Measurements from ENCODE around the gene RAD18.
A peak's percentile ranks its signal among the peaks of the same experiment; 100 is the strongest.

RAD18 gene

GRCh38 chr3:8985411-8985831 is 22.1 kb upstream of the RAD18 start:
- peak; percentile 2 for DNase-seq (ENCODE audit: low spot score)

GRCh38 chr3:8984526-8984925 is 21.3 kb upstream of the RAD18 start:
- DNase-seq (ENCODE audit: low spot score), result no peak

GRCh38 chr3:8984081-8984480 is 20.8 kb upstream of the RAD18 start:
- DNase-seq (ENCODE audit: low spot score), result no peak

- DNase-seq (ENCODE audit: low spot score), result peak; percentile 2
Measured at GRCh38 chr3:8983591-8983990, 20.3 kb upstream of the RAD18 start.

DNA sequence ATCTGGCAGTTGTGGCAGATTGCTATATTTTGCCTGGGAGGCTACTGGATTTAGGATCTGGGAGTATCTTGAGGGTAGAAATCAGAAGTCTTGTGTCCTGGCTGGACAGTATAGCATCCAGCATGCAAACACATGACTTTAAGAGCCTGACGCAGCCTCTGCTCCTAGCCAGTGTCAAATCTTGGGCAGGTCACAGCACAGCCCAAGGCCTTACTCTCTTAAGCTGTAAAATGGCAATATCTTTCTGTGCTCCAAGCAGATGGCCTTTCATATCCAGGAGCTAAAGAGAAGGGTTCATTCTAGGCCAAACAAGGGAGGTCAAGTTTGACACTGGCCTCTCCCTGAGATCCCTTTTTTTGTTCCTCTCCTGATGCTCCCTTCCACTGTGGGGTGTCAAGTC is 19.8 kb upstream of the RAD18 start:
- DNase-seq (ENCODE audit: low spot score), result no peak

DNA sequence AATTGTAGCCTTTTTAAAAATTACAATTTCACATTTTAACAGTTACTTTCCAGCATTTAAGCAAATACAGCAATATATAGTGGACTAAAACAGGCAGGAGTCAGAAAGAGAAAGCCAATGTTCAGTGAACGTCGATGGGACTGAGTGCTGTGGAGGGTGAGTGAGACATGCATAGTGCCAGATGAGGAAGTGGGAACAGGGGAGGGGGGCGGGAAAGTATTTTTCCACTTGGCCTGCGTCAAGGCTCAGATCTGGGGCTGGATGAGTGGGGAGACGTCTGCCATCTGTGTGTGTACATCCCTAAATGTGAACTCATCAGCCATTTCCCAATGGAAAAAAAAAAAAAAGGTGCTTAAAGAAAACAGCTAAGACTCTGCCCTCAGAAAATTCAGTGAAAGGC is 19.2 kb upstream of the RAD18 start:
- DNase-seq (ENCODE audit: low spot score), result no peak

GRCh38 chr3:8981700-8982099 is 18.4 kb upstream of the RAD18 start:
- no peak for DNase-seq (ENCODE audit: low spot score)

GRCh38 chr3:8981296-8981695 is 18.0 kb upstream of the RAD18 start:
- DNase-seq (ENCODE audit: low spot score), result no peak

DNA sequence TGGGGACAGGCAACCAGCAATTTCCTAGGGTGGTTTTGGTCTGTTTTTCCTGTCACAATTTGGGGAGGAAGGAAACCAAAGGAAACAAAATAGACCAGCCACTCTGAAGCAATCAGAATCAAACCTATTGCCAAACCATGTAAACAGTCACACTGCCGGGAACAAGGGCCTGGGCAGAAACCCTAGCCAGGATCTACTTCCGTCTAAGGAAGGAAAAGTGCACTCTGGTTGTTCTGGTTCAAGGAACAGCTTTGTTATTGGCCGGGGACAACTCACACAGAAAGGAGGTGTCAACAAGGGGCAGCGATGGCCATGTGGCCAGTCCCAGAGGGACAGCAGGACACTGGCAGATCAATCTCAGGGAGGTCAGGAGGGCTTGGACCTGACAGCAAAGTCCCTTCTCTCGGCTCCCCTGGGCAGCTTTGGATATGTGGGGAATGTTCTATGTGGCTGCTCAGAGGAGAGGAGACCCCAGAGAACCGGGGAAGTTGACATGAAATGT is 17.5 kb upstream of the RAD18 start:
- no peak for DNase-seq (ENCODE audit: low spot score)

DNA sequence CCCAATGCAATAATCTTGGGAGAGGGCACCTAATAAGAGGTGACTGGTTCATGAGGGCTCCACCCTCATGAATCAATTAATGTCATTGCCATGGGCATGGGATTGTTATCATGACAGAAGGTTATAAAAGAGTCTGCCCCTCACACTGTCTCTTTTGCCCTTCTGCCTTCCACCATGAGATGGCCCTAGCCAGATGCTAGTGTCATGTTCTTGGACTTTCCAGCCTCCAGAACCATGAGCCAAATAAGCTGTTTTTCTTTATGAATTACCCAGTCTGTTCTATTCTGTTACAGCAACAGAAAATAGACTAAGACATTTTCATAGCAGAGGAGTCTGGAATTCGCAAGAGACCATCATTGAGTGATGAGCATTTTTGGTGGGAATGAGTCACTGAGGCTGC is 16.0 kb upstream of the RAD18 start:
- DNase-seq (ENCODE audit: low spot score), result no peak

- no peak for DNase-seq (ENCODE audit: low spot score)
Measured at GRCh38 chr3:8978551-8978950, 15.3 kb upstream of the RAD18 start.

DNA sequence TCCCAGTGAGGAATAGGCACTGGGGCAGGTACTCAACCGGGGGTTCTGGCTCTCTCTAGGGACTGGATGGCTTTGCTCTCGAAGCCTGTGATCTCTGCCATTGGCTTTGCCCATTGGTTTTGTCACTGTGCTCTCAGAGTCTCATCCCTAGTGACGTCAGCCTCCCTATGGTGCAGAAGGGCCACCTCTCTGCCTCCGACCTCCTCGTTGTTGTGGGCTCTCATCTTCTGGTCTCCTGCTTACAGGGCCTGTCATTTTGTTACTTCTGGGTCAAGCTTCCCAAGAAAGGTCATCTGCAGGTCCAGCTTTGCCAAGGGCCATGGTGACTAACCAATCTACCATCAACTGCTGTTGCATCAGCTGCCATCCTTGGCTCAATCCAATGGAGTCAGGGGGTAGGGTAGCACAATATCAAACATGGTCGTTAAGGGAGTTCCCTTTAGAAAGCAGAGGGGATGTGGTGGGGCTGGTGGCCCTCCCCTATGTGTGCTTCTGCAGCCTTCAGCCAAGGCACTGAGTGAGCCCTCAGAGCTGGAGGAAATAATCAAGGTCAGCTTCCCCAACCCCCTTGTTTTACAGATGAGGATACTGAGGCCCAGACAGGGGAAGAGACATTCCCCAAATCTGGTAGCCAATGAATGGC is 13.4 kb upstream of the RAD18 start:
- no peak for DNase-seq (ENCODE audit: low spot score)

DNA sequence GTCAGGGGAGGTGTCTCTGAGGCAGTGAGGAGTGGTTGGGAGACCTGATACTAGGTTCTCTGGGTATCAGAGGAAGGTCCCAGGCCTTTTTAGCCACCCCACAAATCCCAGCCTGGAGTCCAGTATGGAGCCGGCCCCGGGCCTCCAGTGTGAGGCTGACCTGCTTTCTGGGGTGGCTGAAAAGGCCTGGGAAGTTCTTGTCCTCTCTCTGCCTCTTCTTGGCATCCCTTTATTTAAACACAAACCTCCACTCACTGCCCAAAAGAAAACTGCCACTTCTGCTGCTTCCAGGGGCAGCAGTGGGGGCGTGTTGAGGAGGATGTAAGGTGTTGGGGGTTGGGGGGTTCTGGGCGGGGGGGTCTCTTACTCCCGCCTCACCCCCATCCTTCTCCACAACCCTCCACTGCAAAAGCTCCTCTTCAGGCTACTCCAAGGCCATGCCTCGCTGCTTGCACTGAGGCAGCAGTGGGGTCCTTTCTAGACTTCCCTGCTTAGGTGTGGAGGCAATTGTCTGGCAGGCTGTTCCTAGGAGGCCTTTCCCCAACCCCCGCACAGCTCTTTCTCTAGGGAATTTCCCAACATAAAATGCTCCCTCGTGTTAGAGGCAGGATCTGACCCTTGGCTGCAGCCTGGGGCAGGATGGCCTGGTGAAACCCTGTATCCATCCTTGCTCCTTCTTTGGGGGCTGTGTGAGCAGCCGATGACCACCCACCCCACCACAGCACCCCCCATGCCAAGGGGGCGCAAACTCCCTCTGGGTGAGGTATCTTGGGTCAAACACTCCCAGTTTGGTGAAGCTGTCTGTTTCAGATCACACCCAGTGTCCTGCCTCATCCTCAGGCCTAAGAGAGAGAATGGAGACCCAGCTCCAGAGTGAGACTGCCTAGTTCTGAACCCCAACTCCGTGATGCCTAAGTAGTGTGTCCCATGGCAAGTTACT is 12.1 kb upstream of the RAD18 start:
- no peak for DNase-seq (ENCODE audit: low spot score)

DNA sequence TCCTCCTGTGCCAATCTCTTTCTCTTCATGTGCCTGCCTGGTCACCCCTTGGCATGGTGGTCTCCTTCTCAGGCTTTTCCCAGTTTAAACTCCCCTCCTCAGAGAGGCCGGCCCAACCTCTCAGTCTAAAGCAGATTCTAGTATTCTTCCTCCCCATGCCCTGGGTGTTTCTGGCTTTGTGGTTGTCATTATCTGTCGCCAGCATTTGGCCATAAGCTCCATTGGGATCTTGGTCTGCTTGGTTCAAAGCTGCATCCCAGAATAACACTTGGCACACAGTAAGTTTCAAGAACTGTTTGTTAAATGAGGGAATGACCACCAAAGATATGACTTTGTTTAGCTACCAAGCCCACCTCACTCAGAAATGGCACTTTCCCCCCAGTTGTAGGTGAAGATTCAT is 11.2 kb upstream of the RAD18 start:
- DNase-seq (ENCODE audit: low spot score), result no peak

- DNase-seq (ENCODE audit: low spot score), result peak; percentile 44
Measured at GRCh38 chr3:8972639-8973038, 9.4 kb upstream of the RAD18 start.

DNA sequence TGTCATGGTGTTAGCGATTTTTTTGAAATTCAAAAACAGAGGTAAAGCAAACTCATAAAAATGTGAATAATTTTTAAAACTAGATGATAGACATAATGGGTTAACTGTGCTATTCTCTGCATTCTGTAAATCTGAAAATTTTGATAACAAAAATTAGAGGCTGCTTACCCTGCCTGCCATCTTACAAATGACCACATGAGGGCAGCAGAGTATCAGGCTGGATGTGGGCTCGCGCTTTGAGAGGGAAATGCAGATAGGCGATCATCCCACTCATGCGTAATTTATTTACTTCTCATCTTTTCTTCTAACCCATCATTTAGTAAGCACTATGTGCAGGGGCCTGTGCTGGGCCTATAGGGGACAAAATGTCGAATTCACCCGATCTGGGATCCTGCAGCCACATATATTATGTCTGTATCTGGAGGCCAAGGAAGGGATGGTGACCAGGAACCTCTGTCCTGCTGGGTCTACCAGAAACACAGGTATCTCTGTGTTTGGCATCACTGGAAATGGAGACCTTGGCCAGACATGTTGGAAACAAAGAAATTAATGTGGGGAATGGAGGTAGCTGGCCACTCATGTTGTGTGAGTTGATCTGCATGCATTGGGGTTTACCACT is 7.8 kb upstream of the RAD18 start:
- peak; percentile 77 for DNase-seq (ENCODE audit: low spot score)

- no peak for DNase-seq (ENCODE audit: low spot score)
Measured at GRCh38 chr3:8969241-8969640, 6.0 kb upstream of the RAD18 start.

DNA sequence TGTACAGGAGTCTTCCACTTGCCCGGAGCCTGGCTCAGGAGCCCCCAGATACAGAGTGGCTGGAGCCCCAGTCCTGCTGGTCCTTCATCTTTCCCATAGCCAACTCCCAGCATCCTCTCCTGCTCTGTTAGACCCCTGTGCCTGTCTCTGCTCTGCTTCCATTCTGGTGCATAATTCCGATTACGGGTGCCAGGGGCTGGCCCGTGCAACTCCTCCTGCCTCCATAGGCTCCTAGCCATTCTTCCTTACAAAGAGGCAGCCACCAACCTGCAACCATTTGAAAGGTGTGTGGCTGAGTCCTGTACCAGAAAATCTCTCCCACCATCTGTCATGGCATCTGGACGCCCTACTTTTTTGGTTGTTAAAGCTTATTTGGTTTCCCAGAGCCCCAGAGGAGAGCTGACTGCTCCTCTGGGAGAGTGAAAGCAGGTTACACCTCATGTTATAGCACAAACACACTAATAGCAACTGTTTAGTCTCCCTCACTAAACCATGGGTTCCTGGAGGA is 5.2 kb upstream of the RAD18 start:
- no peak for DNase-seq (ENCODE audit: low spot score)

DNA sequence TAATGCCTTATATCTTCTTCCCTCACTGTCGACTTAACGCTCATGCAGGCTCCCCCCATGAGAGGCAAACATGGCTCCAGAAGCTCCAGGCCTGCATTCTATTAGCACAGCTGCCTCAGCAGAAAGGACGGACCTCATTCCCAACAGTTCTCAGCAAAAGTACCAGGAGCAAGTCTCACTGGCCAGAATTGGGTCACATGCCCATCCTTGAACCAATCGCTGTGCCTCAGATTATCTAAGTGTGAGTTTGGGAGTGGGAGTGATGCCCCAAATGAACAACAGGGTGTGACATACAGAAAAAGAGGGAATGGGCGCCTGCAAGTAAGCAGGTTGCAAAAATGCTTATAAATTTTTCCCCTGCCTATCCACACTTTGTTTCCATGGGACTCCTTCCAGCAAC is 4.3 kb upstream of the RAD18 start:
- no peak for DNase-seq (ENCODE audit: low spot score)

GRCh38 chr3:8966820-8967348 is 3.6 kb upstream of the RAD18 start:
- DNase-seq (ENCODE audit: low spot score), result no peak

- no peak for DNase-seq (ENCODE audit: low spot score)
Measured at GRCh38 chr3:8966150-8966819, 3.0 kb upstream of the RAD18 start.

Measured in AG20443 (cell line).